HG02759 (cell line): ENCODE measurements around the gene JAM3.
A peak's percentile ranks its signal among the peaks of the same experiment; 100 is the strongest.

ENCODE experiments used
- ATAC-seq: cut with Tn5 transposase; IDR thresholded peaks from one replicate; pipeline ENCODE4 v1.9.1; 2021; ENCODE audit warnings: mild to moderate bottlenecking, moderate library complexity; ENCODE audit not compliant: unreplicated experiment

The JAM3 gene

GRCh38 chr11:134038897-134039470, 29.9 kb upstream of the JAM3 start:
- no peak for ATAC-seq

- no peak for ATAC-seq
These were observed 29.0 kb upstream of the JAM3 start for GRCh38 chr11:134039726-134040385.

- no peak for ATAC-seq
These were observed 28.2 kb upstream of the JAM3 start for GRCh38 chr11:134040386-134041302.

GRCh38 chr11:134041349-134041748, 27.5 kb upstream of the JAM3 start:
- no peak for ATAC-seq

- ATAC-seq: no peak
These were observed 26.8 kb upstream of the JAM3 start for GRCh38 chr11:134041791-134042696.

GRCh38 chr11:134043821-134044420, 25.0 kb upstream of the JAM3 start:
- no peak for ATAC-seq

- ATAC-seq: no peak
These were observed 24.2 kb upstream of the JAM3 start for GRCh38 chr11:134044514-134045284.

- no peak for ATAC-seq
These were observed 22.9 kb upstream of the JAM3 start for GRCh38 chr11:134045799-134046635.

- ATAC-seq: no peak
These were observed 22.0 kb upstream of the JAM3 start for GRCh38 chr11:134046681-134047449.

GRCh38 chr11:134047586-134047999, 21.3 kb upstream of the JAM3 start:
- ATAC-seq: no peak

- no peak for ATAC-seq
These were observed 20.8 kb upstream of the JAM3 start for GRCh38 chr11:134048028-134048427.

GRCh38 chr11:134049303-134049702, 19.6 kb upstream of the JAM3 start:
- ATAC-seq: no peak

- peak; percentile 94 for ATAC-seq
These were observed 18.1 kb upstream of the JAM3 start for GRCh38 chr11:134050541-134051383.

- ATAC-seq: no peak
These were observed 16.4 kb upstream of the JAM3 start for GRCh38 chr11:134052395-134052987.

GRCh38 chr11:134052988-134053945, 15.6 kb upstream of the JAM3 start:
- no peak for ATAC-seq

GRCh38 chr11:134055029-134055428, 13.8 kb upstream of the JAM3 start:
- ATAC-seq: no peak
